HG02623 (cell line): ENCODE data around the gene TRIM48.
"Not testable (repeated sequence)": the region's sequence is repeated elsewhere in the genome, so short reads cannot be mapped to it uniquely, and the experiment has no call there.

Experiments used
- ATAC-seq: cut with Tn5 transposase; IDR thresholded peaks from one replicate; pipeline ENCODE4 v1.9.1; 2021; ENCODE audit warnings: moderate library complexity; ENCODE audit not compliant: unreplicated experiment

The TRIM48 gene, protein sequence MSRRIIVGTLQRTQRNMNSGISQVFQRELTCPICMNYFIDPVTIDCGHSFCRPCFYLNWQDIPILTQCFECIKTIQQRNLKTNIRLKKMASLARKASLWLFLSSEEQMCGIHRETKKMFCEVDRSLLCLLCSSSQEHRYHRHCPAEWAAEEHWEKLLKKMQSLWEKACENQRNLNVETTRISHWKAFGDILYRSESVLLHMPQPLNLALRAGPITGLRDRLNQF

DNA sequence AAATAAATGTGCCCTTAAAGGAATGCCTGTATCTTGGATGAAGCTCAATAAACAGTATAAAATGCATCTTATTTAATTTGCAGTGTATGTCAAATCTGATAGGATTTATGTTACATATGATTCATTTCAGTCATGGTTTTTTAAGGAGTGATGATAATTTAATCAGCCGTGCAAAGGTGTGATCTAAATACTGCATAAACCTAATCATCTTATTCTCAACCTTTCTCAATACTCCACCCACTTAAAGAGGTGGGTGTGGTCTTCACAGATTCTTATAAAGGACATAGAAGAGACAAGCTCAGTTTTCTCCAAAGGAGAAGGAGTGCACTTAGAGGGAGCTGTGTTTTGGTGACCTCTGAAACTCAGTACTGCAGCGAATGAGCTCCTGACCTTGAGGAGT lies at the start of gene TRIM48:
TRIM48 (plus strand) TSS at position 301 of the 400 bp plus-strand sequence. CDS start 113 bp downstream, outside the sequence.
- not testable (repeated sequence) for ATAC-seq

DNA sequence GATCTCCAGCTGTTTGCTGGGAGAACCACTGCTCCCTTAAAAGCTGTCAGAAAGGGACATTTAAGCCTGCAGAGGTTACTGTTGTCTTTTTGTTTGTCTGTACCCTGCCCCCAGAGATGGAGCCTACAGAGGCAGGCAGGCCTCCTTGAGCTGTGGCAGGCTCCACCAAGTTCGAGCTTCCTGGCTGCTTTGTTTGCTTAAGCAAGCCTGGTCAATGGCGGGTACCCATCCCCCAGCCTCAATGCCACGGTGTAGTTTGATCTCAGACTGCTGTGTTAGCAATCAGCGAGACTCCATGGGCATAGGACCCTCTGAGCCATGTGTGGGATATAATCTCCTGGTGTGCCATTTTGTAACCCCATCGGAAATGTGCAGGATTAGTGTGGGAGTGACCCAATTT lies 23.6 kb upstream of the TRIM48 start:
- ATAC-seq, result not testable (repeated sequence)

DNA sequence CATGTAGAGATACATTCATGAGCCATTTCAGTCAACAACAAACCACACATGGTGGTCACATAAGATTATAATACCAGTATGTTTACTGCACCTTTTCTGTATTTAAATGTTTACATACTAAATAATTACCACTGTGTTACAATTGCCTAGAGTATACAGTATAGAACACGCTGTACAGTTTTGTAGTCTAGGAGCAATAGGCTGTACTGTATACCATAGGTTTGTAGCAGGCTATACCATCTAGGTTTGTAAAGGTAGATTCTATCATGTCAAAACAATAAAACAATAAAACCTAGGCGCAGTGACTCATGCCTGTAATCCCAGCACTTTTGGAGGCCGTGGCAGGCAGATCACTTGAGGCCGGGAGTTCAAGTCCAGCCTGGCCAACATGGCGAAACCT lies 1.1 kb downstream of the TRIM48 start:
- no peak for ATAC-seq
